Renal pelvis (tissue), 12 donors: ENCODE measurements around the gene SLC6A2. TPM values are rescaled to one million over a fixed set of nuclear protein-coding genes. Genes with fewer than 3 reads are reported as not detected.
"Not testable (repeated sequence)": the region's sequence is repeated elsewhere in the genome, so short reads cannot be mapped to it uniquely, and the experiment has no call there.

ENCODE experiments used
- DNase-seq: peaks from one replicate; pipeline ENCODE4 v3.0.0-alpha.2; 2013
- long read RNA-seq, 16 experiments: transcript quantifications; one replicate each; lab custom pipeline, GENCODE V29; 2026
- polyA plus RNA-seq, 3 donors: library from polyadenylated mRNA; unstranded; fragments of 120-200 nt; gene quantifications; one replicate each; pipeline ENCODE4 v1.2.1, GENCODE V29; 2013; ENCODE audit not compliant: insufficient read length in 3 of 3

The SLC6A2 gene
- polyA plus RNA-seq = under 1 TPM in 2 of 3 donors, not detected in 1; 0.09 to 0.25 TPM
- long read RNA-seq, donor 1 = 0 reads
- long read RNA-seq, donor 2 = 0 reads
- long read RNA-seq, donor 3 = 0 reads
- long read RNA-seq, donor 4 = 0 reads
- long read RNA-seq, donor 5 = 0 reads
- long read RNA-seq, donor 6 = 0 reads
- long read RNA-seq, donor 7 = 0 reads
- long read RNA-seq, donor 8 = 0 reads
- long read RNA-seq, donor 9 = 0 reads
- long read RNA-seq, donor 10 = 0 reads
- long read RNA-seq, donor 11 = 0 reads
- long read RNA-seq, donor 12 = 0 reads
- long read RNA-seq, donor 13 = 0 reads
- long read RNA-seq, donor 14 = 0 reads
- long read RNA-seq, donor 15 = 0 reads
- long read RNA-seq, donor 16 = 0 reads

DNA sequence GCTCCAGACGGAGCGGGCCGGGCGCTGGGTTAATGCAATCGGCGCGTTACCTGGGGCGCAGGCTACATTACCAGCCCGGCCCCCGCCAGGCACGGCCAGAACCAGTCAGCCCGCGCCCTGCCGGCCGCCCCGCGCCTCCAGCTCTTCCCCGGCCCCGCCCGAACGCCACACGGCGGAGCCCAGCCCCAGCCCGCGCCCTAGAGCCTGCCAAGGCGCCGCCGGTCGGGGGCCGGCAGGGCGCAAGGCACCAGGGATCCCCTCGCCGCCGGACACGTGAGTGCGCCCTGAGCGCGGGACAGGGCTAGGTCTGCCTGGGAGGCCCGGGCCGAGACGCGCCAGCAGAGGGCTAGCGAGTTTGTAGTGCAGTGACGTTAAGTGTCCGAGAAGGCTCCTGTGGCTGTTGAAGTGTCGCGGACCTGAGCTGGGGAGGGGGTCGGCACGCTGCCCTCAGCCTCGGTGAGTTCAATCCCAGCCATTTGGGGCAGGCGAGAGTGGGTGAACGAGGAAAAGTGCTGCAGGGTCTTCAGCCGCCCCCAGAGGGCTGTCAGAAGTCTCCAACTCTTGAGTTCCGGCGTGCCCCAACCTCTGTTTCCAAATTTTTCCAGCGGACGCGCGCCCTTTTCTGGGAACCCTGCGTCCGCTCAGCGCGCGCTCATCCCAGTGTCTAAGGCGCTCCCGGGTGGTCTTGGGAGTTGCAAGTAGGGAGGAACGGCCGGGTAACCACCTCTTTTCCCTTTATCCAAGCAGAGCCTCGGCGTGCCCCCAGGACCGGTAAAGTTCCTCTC lies at the start of gene SLC6A2:
SLC6A2 (plus strand) TSS at position 92 of the 785 bp plus-strand sequence. CDS start 707 bp downstream, outside the sequence.
- no peak for DNase-seq

- no peak for DNase-seq
These were observed 42.0 kb upstream of the SLC6A2 start for GRCh38 chr16:55613613-55614335.

DNA sequence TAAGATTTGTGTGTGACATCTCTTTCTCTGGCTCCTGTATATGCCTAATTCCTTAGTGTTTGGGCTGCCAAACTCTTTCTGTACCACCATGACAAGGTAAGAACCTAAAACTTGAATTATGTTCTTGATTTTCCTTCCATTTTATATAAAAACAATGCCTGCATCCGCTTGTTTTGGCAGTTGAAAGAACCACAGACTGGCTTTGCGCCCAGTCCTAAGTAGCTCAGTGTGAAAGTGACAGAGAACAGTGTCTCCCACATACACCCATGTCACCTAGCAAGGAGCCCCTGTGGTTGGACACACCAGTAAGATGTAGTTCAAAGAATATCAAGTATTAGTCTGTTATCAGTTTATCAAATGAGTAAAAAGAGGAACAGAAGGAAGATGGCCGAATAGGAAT lies 40.7 kb upstream of the SLC6A2 start:
- no peak for DNase-seq

DNA sequence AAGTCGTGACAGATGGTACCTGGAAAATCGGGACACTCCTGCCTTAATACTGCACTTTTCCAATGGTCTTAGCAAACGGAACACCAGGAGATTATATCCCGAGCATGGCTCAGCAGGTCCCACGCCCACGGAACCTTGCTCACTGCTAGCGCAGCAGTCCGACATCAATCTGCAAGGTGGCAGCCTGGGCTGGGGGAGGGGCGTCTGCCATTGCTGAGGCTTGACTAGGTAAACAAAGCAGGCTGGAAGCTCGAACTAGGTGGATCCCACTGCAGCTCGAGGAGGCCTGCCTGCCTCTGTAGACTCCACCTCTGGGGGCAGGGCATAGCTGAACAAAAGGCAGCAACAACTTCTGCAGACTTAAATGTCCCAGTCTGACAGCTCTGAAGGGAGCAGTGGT lies 40.1 kb upstream of the SLC6A2 start:
- not testable (repeated sequence) for DNase-seq

GRCh38 chr16:55621771-55622170 lies 34.0 kb upstream of the SLC6A2 start:
- no peak for DNase-seq

DNA sequence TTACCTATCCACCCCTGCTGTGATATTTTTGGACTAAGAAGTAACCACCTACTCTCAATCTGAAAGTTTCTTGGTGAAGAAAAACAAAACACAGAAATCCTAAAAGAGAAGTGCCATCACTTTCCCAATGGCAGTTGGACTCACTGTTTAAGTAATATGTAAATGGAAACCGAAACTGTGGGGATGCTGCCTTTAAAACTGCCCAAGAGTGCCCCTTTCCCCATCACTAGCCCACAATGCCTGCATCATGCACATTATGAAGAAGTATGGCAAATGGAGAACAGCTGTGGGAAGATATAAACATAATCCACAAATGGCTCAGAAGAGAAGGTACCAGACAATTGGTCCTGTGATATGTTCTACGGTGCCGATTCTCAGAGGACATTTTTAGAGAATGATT lies 33.5 kb upstream of the SLC6A2 start:
- DNase-seq = no peak

DNA sequence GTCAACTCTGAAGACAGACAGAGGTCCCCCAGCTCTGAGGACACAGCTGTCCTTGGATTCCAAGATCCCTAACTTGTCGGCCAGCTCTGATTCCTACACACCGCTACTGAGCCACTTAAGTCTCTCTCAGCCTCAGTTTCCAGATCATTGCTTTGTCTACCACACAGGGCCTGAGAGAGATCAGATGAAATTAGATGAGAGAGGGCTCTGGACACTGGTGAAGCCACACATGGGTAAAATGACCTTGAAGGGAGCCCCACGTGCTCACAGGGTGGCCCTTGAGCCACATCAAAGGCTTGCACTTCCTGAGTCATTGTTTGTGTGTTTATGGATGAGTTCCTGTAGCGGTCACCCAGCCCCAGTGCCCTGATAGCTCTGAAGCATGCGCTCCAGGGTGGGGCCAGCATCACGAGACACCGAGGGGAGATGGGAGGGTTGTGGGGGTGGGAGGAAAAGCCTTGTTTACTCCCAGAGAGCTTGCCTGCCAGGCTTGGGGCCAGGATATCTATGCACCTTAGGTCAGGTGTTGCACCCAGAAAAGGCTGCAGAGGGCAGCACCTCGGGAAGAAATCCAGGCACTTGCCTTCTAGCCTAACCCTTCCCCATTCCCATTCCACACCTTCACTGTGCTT lies 32.7 kb upstream of the SLC6A2 start:
- no peak for DNase-seq

GRCh38 chr16:55623640-55624039 lies 32.1 kb upstream of the SLC6A2 start:
- no peak for DNase-seq

DNA sequence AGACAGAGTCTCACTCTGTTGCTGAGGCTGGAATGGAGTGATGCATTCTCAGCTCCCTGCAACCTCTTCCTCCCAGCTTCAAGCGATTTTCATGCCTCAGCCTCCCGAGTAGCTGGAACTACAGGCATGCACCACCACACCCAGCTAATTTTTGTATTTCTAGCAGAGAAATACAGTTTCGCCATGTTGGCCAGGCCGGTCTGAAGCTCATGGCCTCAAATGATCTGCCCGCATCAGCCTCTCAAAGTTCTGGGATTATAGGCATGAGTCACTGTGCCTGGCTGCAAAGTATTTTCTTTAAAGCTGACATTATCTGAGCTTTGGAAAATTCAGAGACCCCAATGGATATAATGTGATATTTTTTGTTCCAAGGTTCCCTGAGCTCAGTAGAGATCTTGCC lies 31.1 kb upstream of the SLC6A2 start:
- DNase-seq = no peak

- DNase-seq = no peak
These were observed 29.9 kb upstream of the SLC6A2 start for GRCh38 chr16:55625843-55626242.

DNA sequence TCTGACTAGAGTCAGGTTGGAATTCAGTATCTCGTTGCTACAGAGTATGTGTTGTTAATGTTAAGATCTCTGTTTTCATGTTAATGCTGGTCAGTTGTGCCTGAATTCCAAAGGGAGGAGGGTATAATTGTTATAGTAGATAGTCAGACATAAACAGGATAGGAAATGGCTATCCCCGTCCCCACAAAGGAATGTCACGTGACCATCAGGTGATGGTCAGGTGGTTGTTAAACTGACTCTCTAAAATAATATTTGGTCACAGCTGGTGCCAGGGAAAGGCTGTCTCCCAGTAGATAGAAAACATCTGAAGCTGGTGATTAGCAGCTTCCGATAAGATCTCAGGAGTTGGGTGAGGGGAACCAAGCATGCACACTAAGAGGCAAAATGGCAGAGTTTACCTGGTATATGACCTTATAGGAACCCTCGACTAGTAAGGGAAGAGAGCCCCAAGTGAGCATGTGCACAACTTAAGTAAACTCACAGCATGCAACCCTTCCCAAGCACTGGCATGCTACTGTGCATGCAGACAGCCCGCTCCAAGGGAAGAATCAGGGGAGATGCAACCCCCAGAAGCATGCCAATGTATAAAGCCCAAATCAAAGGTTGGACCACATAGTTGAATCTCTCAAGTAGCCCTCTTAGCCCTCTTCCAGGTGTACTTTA lies 27.4 kb upstream of the SLC6A2 start:
- DNase-seq = no peak

- DNase-seq = no peak
These were observed 25.0 kb upstream of the SLC6A2 start for GRCh38 chr16:55630774-55631173.

DNA sequence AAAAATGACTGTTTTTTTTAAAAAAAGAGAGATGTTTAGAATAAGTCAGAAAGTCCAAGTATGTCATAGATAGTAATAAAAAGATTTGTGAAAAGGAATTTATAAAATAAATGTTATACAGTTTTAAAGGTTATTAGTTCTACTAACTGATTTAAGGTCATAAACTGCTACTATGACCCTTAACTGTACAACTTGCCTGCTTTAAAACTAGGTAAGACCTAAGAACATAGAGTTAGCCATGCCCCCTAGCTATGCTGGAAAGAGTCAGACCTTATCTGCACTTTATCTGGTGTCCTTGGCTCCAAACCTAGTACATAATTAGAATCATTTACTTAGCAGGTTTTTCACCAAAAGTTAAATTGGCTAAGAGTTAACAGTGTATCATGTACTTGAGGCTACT lies 23.5 kb upstream of the SLC6A2 start:
- DNase-seq = no peak

DNA sequence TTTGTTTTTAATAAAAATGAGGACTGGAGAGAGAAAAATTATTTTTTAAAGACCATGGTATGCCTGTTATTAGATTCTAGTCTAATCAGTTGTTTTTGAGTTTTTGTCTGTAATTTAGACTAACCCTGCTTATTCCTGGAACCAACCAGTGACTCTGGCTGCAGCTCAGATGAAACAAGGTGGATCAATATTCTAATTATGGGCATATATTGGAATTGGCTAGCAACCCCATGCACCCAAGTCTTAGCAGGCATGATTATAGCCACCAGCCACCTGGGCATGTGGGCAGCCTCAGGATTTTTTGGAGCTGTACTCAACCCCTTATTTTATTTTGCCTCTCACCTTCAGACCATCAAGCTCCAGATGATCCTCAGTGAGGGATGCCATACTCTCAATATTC lies 21.6 kb upstream of the SLC6A2 start:
- no peak for DNase-seq

DNA sequence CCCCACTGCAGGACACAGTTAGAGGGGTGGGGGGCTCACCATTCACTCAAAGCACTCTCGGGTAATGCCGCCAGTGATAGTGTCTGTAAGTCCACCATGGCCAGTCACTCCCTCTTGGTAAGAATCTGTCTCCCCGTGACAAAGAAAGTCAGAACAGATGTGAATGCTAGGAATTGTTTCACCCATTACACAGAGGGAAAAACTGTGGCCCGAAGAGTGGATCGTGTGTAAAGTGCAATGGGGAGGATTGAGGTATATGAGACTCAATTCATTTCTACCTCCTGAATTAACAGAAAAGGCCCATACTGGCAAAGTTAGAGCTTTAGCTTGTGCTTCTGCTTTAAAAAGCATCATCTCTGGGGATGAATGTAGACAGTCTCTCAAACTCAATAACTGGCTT lies 17.5 kb upstream of the SLC6A2 start:
- DNase-seq = no peak

DNA sequence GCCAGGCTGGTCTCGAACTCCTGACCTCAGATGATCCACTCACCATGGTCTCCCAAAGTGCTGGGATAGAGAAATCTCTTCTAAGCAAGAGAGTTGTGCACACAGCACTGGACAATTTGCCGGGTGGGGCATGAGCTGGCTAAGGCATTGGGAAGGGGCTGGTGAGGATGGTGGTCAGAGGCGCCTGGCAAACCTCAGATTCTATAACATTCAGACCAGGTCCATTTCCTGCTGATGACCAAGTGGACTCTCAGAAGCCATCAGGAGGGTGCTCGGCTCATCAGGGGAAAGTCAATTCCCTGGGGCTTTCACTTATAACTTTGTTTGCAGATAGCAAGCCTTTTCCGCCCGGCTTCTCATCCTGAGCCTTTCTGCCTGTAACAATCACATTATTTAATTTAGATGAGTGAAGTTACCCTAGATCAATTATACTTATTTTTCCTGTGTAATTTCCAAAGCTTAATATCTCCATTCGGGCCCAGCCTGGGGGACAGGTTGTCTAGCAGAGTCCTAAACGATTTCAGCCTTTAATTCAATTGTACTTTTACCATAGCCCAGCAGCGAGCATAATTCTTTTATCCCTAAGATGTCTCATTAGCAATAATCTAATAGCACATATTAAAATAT lies 15.0 kb upstream of the SLC6A2 start:
- no peak for DNase-seq

DNA sequence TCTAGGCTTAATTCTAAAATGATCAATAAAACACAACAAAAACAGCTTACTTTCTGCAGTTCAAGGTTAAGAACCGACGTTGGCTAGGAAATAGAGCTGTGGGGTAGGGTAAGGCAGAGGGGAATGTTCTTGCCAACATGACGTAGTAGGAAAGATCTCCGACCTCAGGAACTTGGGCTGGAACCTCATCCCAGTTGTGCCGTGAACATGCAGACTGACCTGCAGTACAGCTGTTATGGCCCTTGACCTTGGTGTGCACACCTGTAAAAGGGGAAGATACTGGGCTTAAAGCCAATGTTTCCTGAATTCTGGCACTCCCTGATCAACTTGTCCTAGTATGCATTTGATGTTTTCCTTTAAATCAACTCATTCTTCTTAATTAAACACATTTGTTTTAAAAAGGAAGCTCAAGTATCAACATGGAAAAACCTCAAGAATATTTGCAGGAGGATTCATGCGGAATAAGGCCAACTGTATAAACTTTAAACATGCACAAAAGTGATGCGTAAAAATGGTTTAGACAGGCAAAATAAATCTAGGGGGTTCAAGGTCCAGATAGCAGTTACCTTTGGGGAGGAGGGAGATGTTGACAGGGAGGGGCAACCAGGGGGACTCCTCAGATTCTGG lies 14.2 kb upstream of the SLC6A2 start:
- no peak for DNase-seq

GRCh38 chr16:55642611-55643010 lies 13.2 kb upstream of the SLC6A2 start:
- no peak for DNase-seq

- no peak for DNase-seq
These were observed 12.4 kb upstream of the SLC6A2 start for GRCh38 chr16:55643161-55643970.

- DNase-seq = no peak
These were observed 9.8 kb upstream of the SLC6A2 start for GRCh38 chr16:55645986-55646385.
